NB4 (cell line): ENCODE results near the gene SNAP25.

ENCODE experiments used
- DNase-seq: peaks from one replicate; pipeline ENCODE4 v3.0.0; 2010; ENCODE audit warnings: low read depth
- H3K4me3 ChIP-seq: one replicate; pipeline ENCODE4 v1.5.1; 2011; ENCODE audit warnings: mild to moderate bottlenecking, low read depth, low read length, moderate library complexity
- CTCF ChIP-seq: IDR thresholded peaks from one replicate; pipeline ENCODE4 v1.5.1; 2012; ENCODE audit warnings: low read depth, low read length
- MAX ChIP-seq: IDR thresholded peaks from 2 replicates; pipeline ENCODE4 v1.6.1; 2011; ENCODE audit warnings: low read depth, low read length
- MYC ChIP-seq: IDR thresholded peaks from 2 replicates; pipeline ENCODE4 v1.6.1; 2011; ENCODE audit warnings: low read depth, low read length
- POLR2A ChIP-seq: IDR thresholded peaks from 2 replicates; pipeline ENCODE4 v1.6.1; 2011; ENCODE audit warnings: mild to moderate bottlenecking; ENCODE audit not compliant: insufficient read length; ENCODE audit errors: extremely low read depth

Gene SNAP25

DNA sequence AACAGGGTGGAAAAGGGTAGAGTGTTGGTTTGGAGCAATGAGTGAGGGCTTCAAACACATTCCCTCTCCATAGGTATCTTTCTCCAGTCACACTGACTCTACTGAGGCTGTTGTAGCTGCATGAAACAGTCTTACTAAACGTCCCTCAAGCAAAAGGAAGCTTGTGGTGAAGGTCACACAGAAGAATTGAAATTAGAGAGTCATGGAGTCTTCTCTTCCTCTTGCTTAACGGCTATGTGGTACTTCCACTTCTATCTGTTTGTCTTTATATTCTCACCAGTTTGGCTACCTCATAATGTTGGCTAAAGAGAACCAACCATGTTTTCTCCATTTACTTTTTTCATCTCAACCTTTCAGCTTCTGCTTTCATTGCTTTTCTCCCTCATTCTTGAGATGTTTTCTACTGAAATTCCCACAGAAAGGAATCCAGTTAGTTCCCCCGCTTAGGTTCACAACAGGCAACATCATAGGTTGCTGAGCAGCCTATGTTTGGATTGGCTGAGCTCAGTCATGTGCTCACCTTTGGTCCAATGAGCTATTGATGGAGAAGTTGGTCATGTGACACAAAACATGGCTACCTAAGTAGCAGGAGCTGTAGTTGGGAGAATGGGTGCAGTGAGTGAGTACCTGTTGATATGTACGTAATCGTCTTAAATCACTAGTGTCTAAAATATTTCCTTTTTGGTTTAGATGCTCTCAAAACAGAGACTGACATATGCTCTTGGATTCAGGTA lies 99.8 kb downstream of the SNAP25 start:
- TF ChIP-seq POLR2A = no peak
- TF ChIP-seq CTCF = no peak
- no peak for TF ChIP-seq MAX
- no peak overlapping the region for H3K4me3 ChIP-seq
- peak; percentile 13 for DNase-seq

DNA sequence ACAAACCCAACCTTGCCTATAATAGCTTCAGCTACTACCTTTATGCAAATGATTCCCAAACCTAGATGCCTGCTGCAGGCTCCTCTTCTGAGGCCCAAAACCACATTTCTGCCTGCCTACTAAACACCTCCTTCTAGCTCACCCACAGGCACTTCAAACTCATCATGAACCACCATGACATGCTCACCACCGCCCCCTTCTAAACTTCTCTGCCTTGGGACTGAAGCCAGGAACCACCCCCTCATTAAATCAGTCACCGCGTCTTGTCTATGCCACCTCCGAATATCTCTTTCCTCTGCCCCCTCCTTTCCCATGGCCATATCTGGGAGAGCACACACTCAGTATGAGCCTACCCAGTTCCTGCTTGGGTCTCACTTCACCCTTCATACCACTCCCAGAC lies 101.2 kb downstream of the SNAP25 start:
- H3K4me3 ChIP-seq = no peak overlapping the region
- TF ChIP-seq MYC = no peak
- no peak for TF ChIP-seq MAX
- TF ChIP-seq POLR2A = no peak
- no peak for TF ChIP-seq CTCF
- DNase-seq = no peak

DNA sequence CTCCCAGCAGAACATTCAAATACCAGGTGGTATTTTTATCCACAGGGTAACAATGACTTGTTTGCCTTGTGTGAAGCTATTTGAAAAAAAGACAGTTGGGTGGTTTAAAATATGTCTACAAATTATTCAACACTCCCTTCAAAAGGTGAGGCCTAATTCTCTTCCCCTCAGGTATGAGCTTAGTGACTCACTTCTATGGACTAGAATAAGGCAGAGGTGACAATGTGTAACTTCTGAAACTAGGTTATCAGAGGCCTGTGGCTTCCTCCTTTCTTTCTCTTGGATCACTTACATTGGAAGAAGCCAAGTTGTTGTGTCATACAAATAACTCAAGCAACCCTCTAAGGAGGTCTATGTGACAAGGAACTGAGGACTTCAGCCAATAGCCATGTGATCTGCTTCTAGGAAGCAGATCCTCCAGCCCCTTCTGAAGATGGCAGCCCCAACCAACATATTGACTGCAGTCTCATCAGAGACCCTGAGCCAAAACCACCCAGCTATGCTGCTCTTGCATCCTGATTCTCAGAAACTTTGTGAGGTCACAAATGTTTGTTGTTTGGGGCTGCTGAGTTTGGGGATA lies 102.6 kb downstream of the SNAP25 start:
- no peak for DNase-seq
- TF ChIP-seq CTCF (no peak), MYC (no peak), POLR2A (no peak), MAX (no peak)
- H3K4me3 ChIP-seq = no peak overlapping the region

GRCh38 chr20:10322073-10323012 lies 103.7 kb downstream of the SNAP25 start:
- H3K4me3 ChIP-seq = no peak overlapping the region
- no peak for DNase-seq
- TF ChIP-seq MAX (no peak), CTCF (no peak), POLR2A (no peak), MYC (no peak)

- no peak overlapping the region for H3K4me3 ChIP-seq
- DNase-seq = no peak
- no peak for TF ChIP-seq MYC
- no peak for TF ChIP-seq MAX
- TF ChIP-seq CTCF = no peak
- TF ChIP-seq POLR2A = no peak
Measured at GRCh38 chr20:10323729-10324128, 105.1 kb downstream of the SNAP25 start.
